GM19455 (cell line): ENCODE measurements around the gene CLK1.
A peak's percentile ranks its signal among the peaks of the same experiment; 100 is the strongest.
"Not testable (repeated sequence)": the region's sequence is repeated elsewhere in the genome, so short reads cannot be mapped to it uniquely, and the experiment has no call there.

Source experiments
- ATAC-seq: cut with Tn5 transposase; IDR thresholded peaks from one replicate; pipeline ENCODE4 v1.9.1; 2021; ENCODE audit not compliant: unreplicated experiment

Gene CLK1

DNA sequence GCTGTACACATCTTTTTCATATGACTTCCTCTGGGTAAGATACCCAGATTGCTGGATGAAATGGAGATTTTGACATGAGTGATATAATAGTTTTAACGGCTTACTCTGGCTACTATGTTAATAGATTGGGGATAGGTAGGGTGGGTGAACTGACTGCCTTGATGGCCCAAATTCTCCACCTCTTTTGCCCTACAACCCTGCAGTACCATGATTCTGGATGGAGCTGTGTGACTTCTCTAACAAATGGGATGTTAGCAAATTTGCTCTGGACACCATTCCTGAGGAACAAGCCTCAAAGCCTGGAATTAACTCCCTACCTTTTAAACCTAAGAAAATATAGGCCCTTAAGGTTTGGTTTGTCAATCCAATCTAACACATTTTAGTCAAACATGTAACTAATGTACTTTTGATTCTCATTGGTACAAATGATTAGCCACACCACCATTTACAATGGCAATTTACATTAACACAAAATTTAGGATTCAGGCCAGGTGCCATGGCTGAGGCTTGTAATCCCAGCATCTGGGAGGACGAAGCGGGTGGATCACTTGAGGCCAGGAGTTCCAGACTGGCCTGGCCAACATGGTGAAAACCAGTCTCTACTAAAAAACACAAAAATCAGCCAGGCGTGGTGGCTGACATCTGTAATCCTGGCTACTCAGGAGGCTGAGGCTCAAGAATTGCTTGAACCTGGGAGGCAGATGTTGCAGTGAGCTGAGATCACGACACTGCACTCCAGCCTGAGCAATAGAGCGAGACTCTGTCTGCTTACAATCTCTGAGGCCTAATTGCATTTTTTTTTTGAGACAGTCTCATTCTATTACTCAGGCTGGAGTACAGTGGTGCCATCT is 12.8 kb downstream of the CLK1 start:
- no peak for ATAC-seq

DNA sequence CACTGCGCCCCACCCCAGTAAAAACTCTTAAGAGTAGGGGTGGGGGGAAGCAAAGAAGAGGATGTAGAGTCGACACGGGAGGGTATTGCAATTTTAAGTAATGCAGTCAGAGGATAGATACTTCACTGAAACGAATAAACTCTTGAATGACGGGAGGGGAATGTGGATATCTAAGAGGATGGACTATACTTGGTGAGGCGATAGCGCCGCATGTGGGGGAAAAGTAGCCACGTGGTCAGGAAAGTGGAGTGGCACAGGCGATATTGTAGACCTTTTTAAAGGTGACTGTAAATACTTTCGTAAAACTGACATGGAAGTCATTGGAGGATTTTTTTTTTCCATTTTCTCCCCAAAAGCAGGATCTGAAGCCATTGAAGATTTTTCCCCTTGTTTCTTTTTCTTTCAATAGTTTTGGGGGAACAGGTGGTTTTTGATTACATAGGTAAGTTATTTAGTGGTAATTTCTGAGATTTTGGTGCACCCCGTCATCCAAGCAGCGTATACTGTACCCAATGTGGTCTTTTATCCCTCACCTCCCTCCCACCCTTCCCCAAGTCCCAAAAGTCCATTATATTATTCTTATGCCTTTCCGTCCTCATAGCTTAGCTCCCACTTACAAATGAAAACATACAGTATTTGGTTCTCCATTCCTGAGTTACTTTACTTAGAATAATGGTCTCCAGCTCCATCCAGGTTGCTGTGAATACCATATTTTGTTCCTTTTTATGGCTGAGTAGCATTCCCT is 13.8 kb downstream of the CLK1 start:
- ATAC-seq, result no peak

- ATAC-seq, result no peak
Observed at GRCh38 chr2:200847939-200848338, 16.5 kb downstream of the CLK1 start.

- ATAC-seq, result no peak
Observed at GRCh38 chr2:200847269-200847668, 17.2 kb downstream of the CLK1 start.

DNA sequence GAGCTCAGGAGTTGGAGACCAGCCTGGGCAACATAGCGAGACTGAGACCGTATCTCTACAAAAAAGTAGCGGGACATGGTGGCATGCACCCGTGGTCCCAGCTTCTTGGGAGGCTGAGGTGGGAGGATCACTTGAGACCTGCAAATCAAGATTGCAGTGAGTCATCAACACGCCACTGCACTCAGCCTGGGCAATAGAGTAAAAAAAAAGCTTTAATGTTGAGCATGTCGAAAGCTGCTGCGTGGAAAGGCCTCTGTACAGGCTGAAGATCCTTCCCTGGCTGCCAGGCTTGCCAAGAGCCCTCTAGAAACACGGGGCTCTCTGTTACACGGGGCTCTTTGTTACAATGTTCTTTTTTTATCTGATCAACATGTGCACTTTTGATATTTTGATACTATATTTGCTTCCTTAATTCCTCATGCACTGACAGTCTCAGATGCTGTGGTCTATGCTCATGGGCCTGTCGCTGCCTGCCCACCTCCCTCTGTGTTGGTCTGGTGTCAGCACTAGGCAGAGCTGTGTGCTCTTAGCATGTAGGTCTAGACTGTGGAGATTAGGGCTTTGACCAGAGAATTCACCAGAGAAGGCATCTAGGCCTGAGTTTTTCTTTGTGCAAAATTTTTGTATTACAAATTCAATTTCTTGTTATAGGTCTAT is 18.7 kb downstream of the CLK1 start:
- ATAC-seq, result no peak

DNA sequence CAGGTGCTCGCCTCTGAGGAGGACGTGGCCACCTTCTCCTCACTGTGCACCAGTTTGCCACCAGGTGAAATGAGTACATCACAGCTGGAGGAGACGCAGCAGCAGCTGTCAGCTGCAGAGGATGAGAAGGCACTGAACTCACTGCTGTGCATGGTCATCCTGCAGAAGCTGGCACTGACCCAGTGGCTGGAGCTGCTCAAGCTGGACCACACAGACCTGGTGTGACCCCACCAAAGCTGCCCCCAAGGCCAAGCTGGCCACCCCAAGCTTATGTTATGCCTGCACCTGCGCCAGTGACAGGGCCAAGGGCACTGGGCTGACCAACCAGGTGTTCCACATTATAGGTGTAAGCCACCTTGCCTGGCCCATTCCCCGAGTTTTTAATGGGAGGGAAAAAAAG is 19.3 kb downstream of the CLK1 start:
- ATAC-seq, result no peak

- no peak for ATAC-seq
Observed at GRCh38 chr2:200843993-200844948, 20.2 kb downstream of the CLK1 start.

DNA sequence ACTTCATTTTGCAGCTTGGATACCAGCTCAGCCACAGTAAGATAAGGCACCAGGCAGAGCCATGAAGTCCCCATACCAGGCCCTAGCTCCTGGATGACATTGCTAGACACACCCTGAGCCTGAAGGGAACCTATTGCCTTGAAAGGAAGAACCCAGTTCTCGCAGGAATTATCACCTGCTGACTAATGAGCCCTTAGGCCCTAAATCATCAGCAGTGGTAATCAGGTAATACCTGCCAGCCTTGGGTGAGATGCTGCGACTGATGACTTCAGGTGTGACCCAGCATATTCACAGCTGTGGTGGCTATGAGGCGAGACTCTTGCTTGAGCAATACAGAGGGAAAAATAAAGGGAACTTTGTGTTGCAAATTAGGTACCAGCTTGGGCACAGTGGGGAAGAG is 24.9 kb downstream of the CLK1 start:
- ATAC-seq, result no peak

GRCh38 chr2:200834701-200835100 is 29.8 kb downstream of the CLK1 start:
- no peak for ATAC-seq

- ATAC-seq, result no peak
Observed at GRCh38 chr2:200829258-200829655, 35.2 kb downstream of the CLK1 start.

DNA sequence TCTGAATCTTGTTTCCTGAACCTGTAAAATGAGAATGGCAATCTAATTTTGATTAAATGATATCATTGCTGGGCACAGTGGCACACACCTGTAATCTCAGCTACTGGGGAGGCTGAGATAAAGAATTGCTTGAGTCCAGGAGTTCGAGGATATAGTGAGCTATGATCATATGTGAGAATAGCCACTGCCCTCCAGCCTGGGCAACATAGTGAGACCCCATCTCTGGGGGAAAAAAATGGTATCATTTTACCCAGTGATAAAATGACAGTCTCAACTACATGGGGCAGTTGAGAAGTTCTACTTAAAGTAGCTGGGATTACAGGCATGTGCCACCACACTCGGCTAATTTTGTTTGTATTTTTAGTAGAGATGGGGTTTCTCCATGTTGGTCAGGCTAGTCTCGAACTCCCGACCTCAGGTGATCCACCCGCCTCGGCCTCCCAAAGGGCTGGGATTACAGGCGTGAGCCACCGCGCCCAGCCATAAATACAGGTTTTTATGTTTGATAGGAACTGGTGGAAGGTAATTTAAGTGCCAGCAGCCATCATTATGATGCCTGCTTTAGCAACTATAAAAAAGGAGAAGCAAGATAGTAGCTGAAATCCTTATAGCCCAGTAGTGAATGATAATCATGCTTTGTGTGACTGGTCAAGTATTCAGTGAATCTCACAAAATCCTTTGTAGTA is 35.7 kb downstream of the CLK1 start:
- ATAC-seq, result no peak

- no peak for ATAC-seq
Observed at GRCh38 chr2:200828104-200828503, 36.4 kb downstream of the CLK1 start.

DNA sequence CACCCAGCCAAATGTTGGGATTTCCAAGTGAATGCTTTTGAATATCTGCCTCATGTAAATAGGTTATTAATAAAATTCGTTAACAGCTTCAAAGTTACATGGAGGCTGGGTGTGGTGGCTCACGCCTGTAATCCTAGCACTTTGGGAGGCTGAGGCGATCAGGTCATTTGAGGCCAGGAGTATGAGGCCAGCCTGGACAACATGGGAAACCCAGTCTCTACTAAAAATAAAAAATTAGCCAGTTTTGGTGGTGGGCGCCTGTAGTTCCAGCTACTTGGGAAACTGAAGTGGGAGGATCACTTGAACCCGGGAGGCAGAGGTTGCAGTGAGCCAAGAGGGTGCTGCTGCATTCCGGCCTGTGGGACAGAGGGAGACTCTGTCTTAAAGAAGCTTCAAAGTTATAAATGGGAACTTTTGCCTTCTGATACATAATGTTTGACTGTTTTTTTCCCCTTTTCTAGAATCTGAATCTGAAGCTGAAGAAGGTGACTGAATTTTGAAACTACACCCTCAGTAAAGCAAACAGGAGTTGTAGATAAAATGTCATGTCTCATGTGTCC is 42.7 kb downstream of the CLK1 start:
- ATAC-seq, result no peak

- no peak for ATAC-seq
Observed at GRCh38 chr2:200820573-200821234, 43.8 kb downstream of the CLK1 start.

DNA sequence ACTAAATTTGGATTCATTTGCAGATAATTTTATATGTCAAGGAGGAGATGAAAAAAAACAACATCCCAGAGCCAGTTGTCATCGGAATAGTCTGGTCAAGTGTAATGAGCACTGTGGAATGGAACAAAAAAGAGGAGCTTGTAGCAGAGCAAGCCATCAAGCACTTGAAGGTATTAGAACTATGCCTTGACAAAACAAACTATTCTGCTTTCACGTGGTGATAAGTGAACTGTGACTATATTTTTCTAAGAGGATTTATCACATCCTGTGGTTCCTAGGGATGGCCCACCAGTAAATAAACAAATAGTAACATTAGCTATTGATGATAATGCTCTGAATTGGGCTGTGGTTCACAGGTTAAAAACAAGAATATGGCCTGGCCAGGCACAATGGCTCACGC is 45.7 kb downstream of the CLK1 start:
- not testable (repeated sequence) for ATAC-seq

- no peak for ATAC-seq
Observed at GRCh38 chr2:200814917-200815316, 49.5 kb downstream of the CLK1 start.

GRCh38 chr2:200814276-200814815 is 50.1 kb downstream of the CLK1 start:
- no peak for ATAC-seq

GRCh38 chr2:200812122-200813022 is 52.1 kb downstream of the CLK1 start:
- peak; percentile 42 for ATAC-seq
